Measurements from ENCODE around the gene TNS2. TPM values are rescaled to one million over a fixed set of nuclear protein-coding genes. Genes with fewer than 3 reads are reported as not detected.

The TNS2 gene
- polyA plus RNA-seq, 1 of the 3 experiments (the other 2 are of a cell fraction), result 50.0 TPM

DNA sequence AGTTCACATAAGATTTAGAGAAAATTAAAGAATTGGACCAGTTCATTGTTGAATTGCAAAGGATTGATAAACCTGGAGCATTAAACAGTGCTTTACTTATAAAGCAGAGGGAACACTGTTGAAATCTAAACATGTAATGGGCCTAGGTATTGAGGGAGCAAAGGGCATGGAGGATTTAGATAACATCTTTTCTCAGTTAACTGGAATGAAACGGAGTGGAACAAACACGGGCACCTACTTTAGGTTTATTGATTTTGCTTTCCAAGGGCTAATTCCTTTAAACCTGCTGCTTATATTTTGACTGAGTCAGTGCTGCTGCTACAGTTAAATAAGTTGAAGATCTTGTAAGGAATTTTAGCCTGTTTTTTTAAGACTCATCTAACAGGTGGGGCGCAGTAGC is 38.0 kb upstream of the TNS2 start:
- H3K36me3 ChIP-seq (replicated peaks in 1 of 2; ENCODE audit: control insufficient read depth in 1 of 2, insufficient read depth in 2 of 2, low read length in 1 of 2), result peaks cover 28 to 66% of the 10 kb centered on the region in 2 experiments
- 91% methylated on average over 3 of the region's 3 CpGs for WGBS (ENCODE audit: low lambda C conversion rate)
- CTCF ChIA-PET, result interaction anchor here (0.7 to 1.2 kb wide), 4 partner anchors 13 to 178 kb away, joined by 3 read pairs; no protein-coding TSS in a partner anchor
- H3K9me3 ChIP-seq, result no peaks in the 10 kb centered on the region
- H3K4me3 ChIP-seq (ENCODE audit: low read depth in 2 of 2, low read length in 1 of 2), result no peak overlapping the region
- H3K9me2 ChIP-seq, result no peaks in the 10 kb centered on the region
- H3K27me3 ChIP-seq (ENCODE audit: insufficient read depth), result no peaks in the 10 kb centered on the region
- peaks cover 100% of the 10 kb centered on the region for H4K20me1 ChIP-seq (ENCODE audit: insufficient read depth)
- H3F3A ChIP-seq (replicated peaks; ENCODE audit: insufficient read depth), result peaks cover 13% of the 10 kb centered on the region
- peaks cover 14 to 15% of the 10 kb centered on the region in 2 experiments; a peak in 3 of 4 replicates for H3K4me1 ChIP-seq (ENCODE audit: control insufficient read depth in 1 of 2, insufficient read depth in 2 of 2, low read depth in 1 of 2, low read length in 1 of 2)
- no peak overlapping the region for H3K27ac ChIP-seq (ENCODE audit: low read depth in 2 of 2, low read length in 1 of 2)
- no peak for DNase-seq
- TF ChIP-seq IRF3 (IDR thresholded peaks at IDR 0.05; ENCODE audit: low read depth, low read length) (no peak), GATA2 (CRISPR knock-in tag; IDR thresholded peaks at IDR 0.05) (no peak)
- no peak overlapping the region for H3K9ac ChIP-seq
- POLR2A ChIA-PET, result no interaction called here
- no peak overlapping the region for H2AFZ ChIP-seq (ENCODE audit: low read depth)
- H3K4me2 ChIP-seq, result no peak overlapping the region
- H3K79me2 ChIP-seq (ENCODE audit: insufficient read depth), result peaks cover 100% of the 10 kb centered on the region

- Histone ChIP-seq H3K4me3 (ENCODE audit: low read depth in 2 of 2, low read length in 1 of 2) (no peak overlapping the region), H2AFZ (ENCODE audit: low read depth) (no peak overlapping the region), H3K4me2 (no peak overlapping the region), H3K9me3 (no peaks in the 10 kb centered on the region), H3K79me2 (ENCODE audit: insufficient read depth) (peaks cover 100% of the 10 kb centered on the region), H3F3A (replicated peaks; ENCODE audit: insufficient read depth) (peaks cover 18% of the 10 kb centered on the region), H3K9ac (no peak overlapping the region), H4K20me1 (ENCODE audit: insufficient read depth) (peaks cover 100% of the 10 kb centered on the region), H3K27me3 (ENCODE audit: insufficient read depth) (no peaks in the 10 kb centered on the region), H3K27ac (ENCODE audit: low read depth in 2 of 2, low read length in 1 of 2) (no peak overlapping the region), H3K9me2 (no peaks in the 10 kb centered on the region), H3K4me1 (ENCODE audit: control insufficient read depth in 1 of 2, insufficient read depth in 2 of 2, low read depth in 1 of 2, low read length in 1 of 2) (peaks cover 8% of the 10 kb centered on the region in 2 experiments; a peak in 3 of 4 replicates), H3K36me3 (replicated peaks in 1 of 2; ENCODE audit: control insufficient read depth in 1 of 2, insufficient read depth in 2 of 2, low read length in 1 of 2) (peaks cover 27 to 74% of the 10 kb centered on the region in 2 experiments)
- ChIA-PET POLR2A (no interaction called here), CTCF (interaction anchor here (1.0 kb wide), 1 partner anchor 25 kb away, joined by 3 read pairs; no protein-coding TSS in a partner anchor)
- no peak for DNase-seq
- TF ChIP-seq, protein P1, sequence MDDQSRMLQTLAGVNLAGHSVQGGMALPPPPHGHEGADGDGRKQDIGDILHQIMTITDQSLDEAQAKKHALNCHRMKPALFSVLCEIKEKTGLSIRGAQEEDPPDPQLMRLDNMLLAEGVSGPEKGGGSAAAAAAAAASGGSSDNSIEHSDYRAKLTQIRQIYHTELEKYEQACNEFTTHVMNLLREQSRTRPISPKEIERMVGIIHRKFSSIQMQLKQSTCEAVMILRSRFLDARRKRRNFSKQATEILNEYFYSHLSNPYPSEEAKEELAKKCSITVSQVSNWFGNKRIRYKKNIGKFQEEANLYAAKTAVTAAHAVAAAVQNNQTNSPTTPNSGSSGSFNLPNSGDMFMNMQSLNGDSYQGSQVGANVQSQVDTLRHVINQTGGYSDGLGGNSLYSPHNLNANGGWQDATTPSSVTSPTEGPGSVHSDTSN (IDR thresholded peaks at IDR 0.05), result no peak
- TF ChIP-seq RFX5 (IDR thresholded peaks at IDR 0.05; ENCODE audit: low read length) (no peak), EZH2phosphoT487 (IDR thresholded peaks at IDR 0.05; ENCODE audit: borderline replicate concordance, low read depth) (no peak), RCOR1 (IDR thresholded peaks at IDR 0.05; ENCODE audit: low read length) (no peak), IRF3 (IDR thresholded peaks at IDR 0.05; ENCODE audit: low read depth, low read length) (no peak)
- WGBS (ENCODE audit: low lambda C conversion rate), result 92% methylated on average over 3 of the region's 3 CpGs
These were observed 36.9 kb upstream of the TNS2 start for GRCh38 chr12:53012928-53013327.

DNA sequence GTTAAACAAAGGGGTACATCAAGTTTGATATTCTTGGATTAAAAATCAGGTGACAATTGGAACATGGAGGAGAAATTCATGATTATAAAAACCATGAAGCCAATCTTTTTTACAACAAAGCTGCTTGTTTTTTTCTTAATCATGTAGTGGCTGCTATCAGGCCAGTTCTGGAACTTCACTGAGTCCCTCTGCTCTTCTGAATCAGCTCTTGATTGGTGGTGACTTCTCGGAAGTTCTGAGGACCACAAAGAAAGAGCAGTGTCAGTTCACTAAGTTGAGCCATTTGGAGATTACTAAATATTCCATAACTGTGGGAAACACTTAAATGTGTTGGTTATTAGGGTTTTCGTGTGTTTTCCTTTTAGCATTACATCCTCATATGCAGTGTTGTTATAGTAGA is 35.2 kb upstream of the TNS2 start:
- WGBS (ENCODE audit: low lambda C conversion rate), result 92% methylated on average over 2 of the region's 2 CpGs
- Histone ChIP-seq H3K4me1 (ENCODE audit: control insufficient read depth in 1 of 2, insufficient read depth in 2 of 2, low read depth in 1 of 2, low read length in 1 of 2) (no peaks in the 10 kb centered on the region; a peak in 2 of 4 replicates), H3K79me2 (ENCODE audit: insufficient read depth) (peaks cover 96% of the 10 kb centered on the region), H3K27me3 (ENCODE audit: insufficient read depth) (no peaks in the 10 kb centered on the region), H2AFZ (ENCODE audit: low read depth) (no peak overlapping the region), H3K4me2 (no peak overlapping the region), H3K4me3 (ENCODE audit: low read depth in 2 of 2, low read length in 1 of 2) (no peak overlapping the region), H3K9me2 (no peaks in the 10 kb centered on the region), H3K36me3 (replicated peaks in 1 of 2; ENCODE audit: control insufficient read depth in 1 of 2, insufficient read depth in 2 of 2, low read length in 1 of 2) (peaks cover 36 to 72% of the 10 kb centered on the region in 2 experiments), H4K20me1 (ENCODE audit: insufficient read depth) (peaks cover 86% of the 10 kb centered on the region), H3F3A (replicated peaks; ENCODE audit: insufficient read depth) (peaks cover 27% of the 10 kb centered on the region), H3K9me3 (no peaks in the 10 kb centered on the region), H3K9ac (no peak overlapping the region), H3K27ac (ENCODE audit: low read depth in 2 of 2, low read length in 1 of 2) (no peak overlapping the region)
- TF ChIP-seq MEF2A (IDR thresholded peaks at IDR 0.05; ENCODE audit: borderline replicate concordance, low read depth) (no peak), EZH2phosphoT487 (IDR thresholded peaks at IDR 0.05; ENCODE audit: borderline replicate concordance, low read depth) (no peak), POLR2AphosphoS5 (IDR thresholded peaks at IDR 0.05; ENCODE audit: low read depth, low read length) (no peak)
- CTCF ChIA-PET, result interaction anchor here (1.0 to 1.7 kb wide), 2 partner anchors 10 to 85 kb away, joined by 3 to 4 read pairs; no protein-coding TSS in a partner anchor
- POLR2A ChIA-PET, result no interaction called here
- DNase-seq, result no peak

Data from SK-N-SH (cell line).